Activated CD4-positive, alpha-beta T cell treated with anti-CD3 and anti-CD28 coated beads, Interleukin-2, amount 10 ng/mL, durations not matched to agents 24 days and 14 days (primary cell): ENCODE results near the gene GK2. TPM values are rescaled to one million over a fixed set of nuclear protein-coding genes. Genes with fewer than 3 reads are reported as not detected.

Experiments used
- DNase-seq: peaks from one replicate; pipeline ENCODE4 v3.0.0; 2022
- H3K27ac Mint-ChIP-seq: one replicate; pipeline ENCODE4 v1.8.0; 2022; ENCODE audit warnings: mild to moderate bottlenecking, mixed read lengths
- H3K27me3 Mint-ChIP-seq: one replicate; pipeline ENCODE4 v1.8.0; 2022; ENCODE audit warnings: mixed read lengths
- H3K36me3 Mint-ChIP-seq: one replicate; pipeline ENCODE4 v1.8.0; 2022; ENCODE audit warnings: low read depth, mild to moderate bottlenecking, mixed read lengths
- H3K4me1 Mint-ChIP-seq: one replicate; pipeline ENCODE4 v1.8.0; 2021; ENCODE audit warnings: mixed read lengths
- H3K4me3 Mint-ChIP-seq: one replicate; pipeline ENCODE4 v1.8.0; 2022; ENCODE audit warnings: mild to moderate bottlenecking, moderate library complexity, mixed read lengths
- H3K9me3 Mint-ChIP-seq: one replicate; pipeline ENCODE4 v1.8.0; 2021; ENCODE audit warnings: mixed read lengths
- intact Hi-C: fragments of 100-400 bp; cut with micrococcal nuclease; formaldehyde crosslinking; loops from one replicate; pipeline ENCODE4 v1.15.1; 2023
- total RNA-seq: library from RNA; stranded (reverse); gene quantifications from 2 replicates; pipeline ENCODE4 v1.2.3, GENCODE V29; 2022

Gene GK2
- total RNA-seq, 1 donor from 2014 or later = not detected

GRCh38 chr4:79413032-79413885, 5.2 kb upstream of the GK2 start:
- Mint-ChIP-seq H3K27ac (no peak overlapping the region), H3K27me3 (no peaks in the 10 kb centered on the region), H3K4me1 (no peaks in the 10 kb centered on the region), H3K4me3 (no peak overlapping the region), H3K36me3 (no peaks in the 10 kb centered on the region), H3K9me3 (no peaks in the 10 kb centered on the region)
- DNase-seq = no peak
- intact Hi-C loops = no loop called here

GRCh38 chr4:79404666-79405065, 3.4 kb downstream of the GK2 start:
- intact Hi-C loops = no loop called here
- no peaks in the 10 kb centered on the region for H3K36me3 Mint-ChIP-seq
- H3K27me3 Mint-ChIP-seq = no peaks in the 10 kb centered on the region
- no peaks in the 10 kb centered on the region for H3K9me3 Mint-ChIP-seq
- H3K4me3 Mint-ChIP-seq = no peak overlapping the region
- H3K27ac Mint-ChIP-seq = no peak overlapping the region
- DNase-seq = no peak
- no peaks in the 10 kb centered on the region for H3K4me1 Mint-ChIP-seq

- no peaks in the 10 kb centered on the region for H3K36me3 Mint-ChIP-seq
- H3K4me3 Mint-ChIP-seq = no peak overlapping the region
- H3K27ac Mint-ChIP-seq = no peak overlapping the region
- intact Hi-C loops = no loop called here
- no peak for DNase-seq
- H3K4me1 Mint-ChIP-seq = no peaks in the 10 kb centered on the region
- no peaks in the 10 kb centered on the region for H3K27me3 Mint-ChIP-seq
- no peaks in the 10 kb centered on the region for H3K9me3 Mint-ChIP-seq
These were observed 4.7 kb downstream of the GK2 start for GRCh38 chr4:79403356-79403755.

- no peaks in the 10 kb centered on the region for H3K36me3 Mint-ChIP-seq
- H3K27me3 Mint-ChIP-seq = no peaks in the 10 kb centered on the region
- no peak overlapping the region for H3K4me3 Mint-ChIP-seq
- intact Hi-C loops = no loop called here
- H3K4me1 Mint-ChIP-seq = no peaks in the 10 kb centered on the region
- H3K9me3 Mint-ChIP-seq = no peaks in the 10 kb centered on the region
- no peak for DNase-seq
- no peak overlapping the region for H3K27ac Mint-ChIP-seq
These were observed 5.6 kb downstream of the GK2 start for GRCh38 chr4:79402332-79402851.

GRCh38 chr4:79399076-79399475, 9.0 kb downstream of the GK2 start:
- intact Hi-C loops = no loop called here
- no peak overlapping the region for H3K4me3 Mint-ChIP-seq
- H3K27ac Mint-ChIP-seq = no peak overlapping the region
- no peaks in the 10 kb centered on the region for H3K27me3 Mint-ChIP-seq
- H3K9me3 Mint-ChIP-seq = no peaks in the 10 kb centered on the region
- DNase-seq = no peak
- no peaks in the 10 kb centered on the region for H3K36me3 Mint-ChIP-seq
- no peaks in the 10 kb centered on the region for H3K4me1 Mint-ChIP-seq

- no peak overlapping the region for H3K27ac Mint-ChIP-seq
- no peak for DNase-seq
- no peaks in the 10 kb centered on the region for H3K4me1 Mint-ChIP-seq
- H3K9me3 Mint-ChIP-seq = no peaks in the 10 kb centered on the region
- H3K36me3 Mint-ChIP-seq = no peaks in the 10 kb centered on the region
- no peaks in the 10 kb centered on the region for H3K27me3 Mint-ChIP-seq
- intact Hi-C loops = no loop called here
- no peak overlapping the region for H3K4me3 Mint-ChIP-seq
These were observed 10.1 kb downstream of the GK2 start for GRCh38 chr4:79397951-79398350.

GRCh38 chr4:79396794-79397193, 11.2 kb downstream of the GK2 start:
- Mint-ChIP-seq H3K27ac (no peak overlapping the region), H3K4me1 (no peaks in the 10 kb centered on the region), H3K9me3 (no peaks in the 10 kb centered on the region), H3K27me3 (no peaks in the 10 kb centered on the region), H3K4me3 (no peak overlapping the region), H3K36me3 (no peaks in the 10 kb centered on the region)
- intact Hi-C loops = no loop called here
- DNase-seq = no peak

GRCh38 chr4:79395841-79396240, 12.2 kb downstream of the GK2 start:
- H3K36me3 Mint-ChIP-seq = no peaks in the 10 kb centered on the region
- no peaks in the 10 kb centered on the region for H3K9me3 Mint-ChIP-seq
- intact Hi-C loops = no loop called here
- DNase-seq = no peak
- H3K27me3 Mint-ChIP-seq = no peaks in the 10 kb centered on the region
- no peaks in the 10 kb centered on the region for H3K4me1 Mint-ChIP-seq
- no peak overlapping the region for H3K4me3 Mint-ChIP-seq
- no peak overlapping the region for H3K27ac Mint-ChIP-seq

GRCh38 chr4:79390890-79391289, 17.1 kb downstream of the GK2 start:
- Mint-ChIP-seq H3K27me3 (no peaks in the 10 kb centered on the region), H3K36me3 (no peaks in the 10 kb centered on the region), H3K4me3 (no peak overlapping the region), H3K9me3 (no peaks in the 10 kb centered on the region), H3K4me1 (no peaks in the 10 kb centered on the region), H3K27ac (no peak overlapping the region)
- DNase-seq = no peak
- intact Hi-C loops = no loop called here

GRCh38 chr4:79385641-79386040, 22.4 kb downstream of the GK2 start:
- Mint-ChIP-seq H3K27ac (no peak overlapping the region), H3K4me1 (no peaks in the 10 kb centered on the region), H3K27me3 (no peaks in the 10 kb centered on the region), H3K9me3 (no peaks in the 10 kb centered on the region), H3K36me3 (no peaks in the 10 kb centered on the region), H3K4me3 (no peak overlapping the region)
- intact Hi-C loops = no loop called here
- no peak for DNase-seq

GRCh38 chr4:79381161-79381560, 26.9 kb downstream of the GK2 start:
- H3K27me3 Mint-ChIP-seq = no peaks in the 10 kb centered on the region
- intact Hi-C loops = no loop called here

GRCh38 chr4:79370026-79370425, 38.0 kb downstream of the GK2 start:
- Mint-ChIP-seq H3K4me3 (no peak overlapping the region), H3K9me3 (no peaks in the 10 kb centered on the region), H3K27ac (no peak overlapping the region), H3K27me3 (no peaks in the 10 kb centered on the region), H3K4me1 (no peaks in the 10 kb centered on the region), H3K36me3 (no peaks in the 10 kb centered on the region)
- DNase-seq = no peak
- intact Hi-C loops = no loop called here

More at GRCh38 chr4:79381161-79381560, 26.9 kb downstream of the GK2 start:
- no peak for DNase-seq
- no peaks in the 10 kb centered on the region for H3K4me1 Mint-ChIP-seq
- no peak overlapping the region for H3K27ac Mint-ChIP-seq
- H3K4me3 Mint-ChIP-seq = no peak overlapping the region
- H3K9me3 Mint-ChIP-seq = no peaks in the 10 kb centered on the region
- no peaks in the 10 kb centered on the region for H3K36me3 Mint-ChIP-seq

GRCh38 chr4:79367096-79367495, 40.9 kb downstream of the GK2 start:
- intact Hi-C loops = no loop called here
- H3K4me3 Mint-ChIP-seq = no peak overlapping the region
- H3K27ac Mint-ChIP-seq = no peak overlapping the region
- no peaks in the 10 kb centered on the region for H3K4me1 Mint-ChIP-seq
- no peak for DNase-seq
- H3K36me3 Mint-ChIP-seq = no peaks in the 10 kb centered on the region
- no peaks in the 10 kb centered on the region for H3K27me3 Mint-ChIP-seq
- no peaks in the 10 kb centered on the region for H3K9me3 Mint-ChIP-seq

- Mint-ChIP-seq H3K27me3 (no peaks in the 10 kb centered on the region), H3K4me3 (no peak overlapping the region), H3K9me3 (no peaks in the 10 kb centered on the region), H3K27ac (no peak overlapping the region), H3K4me1 (no peaks in the 10 kb centered on the region), H3K36me3 (no peaks in the 10 kb centered on the region)
- DNase-seq = no peak
- intact Hi-C loops = no loop called here
These were observed 41.6 kb downstream of the GK2 start for GRCh38 chr4:79366422-79366821.

- Mint-ChIP-seq H3K27ac (no peak overlapping the region), H3K4me1 (no peaks in the 10 kb centered on the region), H3K9me3 (no peaks in the 10 kb centered on the region), H3K4me3 (no peak overlapping the region), H3K36me3 (no peaks in the 10 kb centered on the region), H3K27me3 (no peaks in the 10 kb centered on the region)
- DNase-seq = no peak
- intact Hi-C loops = no loop called here
These were observed 44.0 kb downstream of the GK2 start for GRCh38 chr4:79364061-79364460.
